ENCODE results near the gene CTNND1.

DNA sequence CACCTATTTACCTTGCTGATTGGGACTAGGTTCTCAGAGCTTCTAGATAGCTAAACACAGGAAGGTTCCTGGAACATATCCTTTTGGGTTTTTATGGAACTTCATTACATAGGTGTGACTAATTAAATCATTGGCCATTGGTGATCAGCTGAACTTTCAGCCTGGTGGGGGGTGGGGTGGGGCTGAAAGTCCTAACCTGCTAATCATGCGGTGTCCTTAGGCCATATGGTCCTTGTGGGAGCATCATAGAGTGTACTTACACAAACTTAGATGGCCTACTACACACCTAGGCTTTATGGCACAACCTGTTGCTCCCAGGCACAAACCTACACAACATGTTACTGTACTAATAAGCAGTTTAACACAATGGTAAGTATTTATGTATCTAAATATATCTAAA lies 28.9 kb upstream of the CTNND1 start:
- TF ChIP-seq, protein P1, sequence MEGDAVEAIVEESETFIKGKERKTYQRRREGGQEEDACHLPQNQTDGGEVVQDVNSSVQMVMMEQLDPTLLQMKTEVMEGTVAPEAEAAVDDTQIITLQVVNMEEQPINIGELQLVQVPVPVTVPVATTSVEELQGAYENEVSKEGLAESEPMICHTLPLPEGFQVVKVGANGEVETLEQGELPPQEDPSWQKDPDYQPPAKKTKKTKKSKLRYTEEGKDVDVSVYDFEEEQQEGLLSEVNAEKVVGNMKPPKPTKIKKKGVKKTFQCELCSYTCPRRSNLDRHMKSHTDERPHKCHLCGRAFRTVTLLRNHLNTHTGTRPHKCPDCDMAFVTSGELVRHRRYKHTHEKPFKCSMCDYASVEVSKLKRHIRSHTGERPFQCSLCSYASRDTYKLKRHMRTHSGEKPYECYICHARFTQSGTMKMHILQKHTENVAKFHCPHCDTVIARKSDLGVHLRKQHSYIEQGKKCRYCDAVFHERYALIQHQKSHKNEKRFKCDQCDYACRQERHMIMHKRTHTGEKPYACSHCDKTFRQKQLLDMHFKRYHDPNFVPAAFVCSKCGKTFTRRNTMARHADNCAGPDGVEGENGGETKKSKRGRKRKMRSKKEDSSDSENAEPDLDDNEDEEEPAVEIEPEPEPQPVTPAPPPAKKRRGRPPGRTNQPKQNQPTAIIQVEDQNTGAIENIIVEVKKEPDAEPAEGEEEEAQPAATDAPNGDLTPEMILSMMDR (IDR thresholded peaks at IDR 0.05 in 4 of 5, conservative IDR thresholded peaks at IDR 0.05 in 1 of 5), result no peak
- no peak for TF ChIP-seq POLR2A (IDR thresholded peaks at IDR 0.05)
